ENCODE measurements around the gene TMEM150B. TPM values are rescaled to one million over a fixed set of nuclear protein-coding genes. Genes with fewer than 3 reads are reported as not detected.

The TMEM150B gene
- total RNA-seq, 1 experiment from 2014 or later: 1.6 TPM

- H3K9me3 ChIP-seq: no peaks in the 10 kb centered on the region
- H3K9me3 Mint-ChIP-seq (ENCODE audit: unreplicated experiment): no peaks in the 10 kb centered on the region
- CTCF ChIA-PET: no interaction called here
- no peaks in the 10 kb centered on the region for H3K36me3 ChIP-seq (ENCODE audit: control insufficient read depth, insufficient read depth, low read length)
- POLR2A ChIA-PET: no interaction called here
- peaks cover 14% of the 10 kb centered on the region for H3K4me1 Mint-ChIP-seq (ENCODE audit: low read depth, unreplicated experiment)
- BruUV-seq (replicated peaks): no TSS peak
- H3K27me3 Mint-ChIP-seq (ENCODE audit: insufficient read depth, unreplicated experiment): peaks cover 7% of the 10 kb centered on the region
- peaks cover 9% of the 10 kb centered on the region for H3K36me3 Mint-ChIP-seq (ENCODE audit: insufficient read depth, unreplicated experiment)
- H3K27ac Mint-ChIP-seq (ENCODE audit: unreplicated experiment): no peak overlapping the region
- TF ChIP-seq CTCF (IDR thresholded peaks at IDR 0.05; ENCODE audit: insufficient read depth in 1 of 2, low read depth in 1 of 2, low read length in 1 of 2, severe bottlenecking in 1 of 2, unreplicated experiment in 1 of 2): no peak
- H3K4me1 ChIP-seq: peaks cover 8% of the 10 kb centered on the region; the same call in 1 of the 2 replicates
- intact Hi-C loops (cut with micrococcal nuclease; ENCODE audit: unreplicated experiment): no loop called here
- no peak for DNase-seq
- no peak overlapping the region for H3K4me3 Mint-ChIP-seq (ENCODE audit: unreplicated experiment)
- H3K4me3 ChIP-seq (ENCODE audit: low read depth, low read length): no peak overlapping the region
- no peaks in the 10 kb centered on the region; the same call in 1 of the 2 replicates for H3K27me3 ChIP-seq (replicated peaks; ENCODE audit: control insufficient read depth, insufficient read depth, low read length)
Measured at GRCh38 chr19:55366790-55367189, 41.6 kb upstream of the TMEM150B start.

GRCh38 chr19:55365964-55366363, 40.8 kb upstream of the TMEM150B start:
- no TSS peak for BruUV-seq (replicated peaks)
- Mint-ChIP-seq H3K4me1 (ENCODE audit: low read depth, unreplicated experiment) (peaks cover 12% of the 10 kb centered on the region), H3K36me3 (ENCODE audit: insufficient read depth, unreplicated experiment) (peaks cover 7% of the 10 kb centered on the region), H3K27ac (ENCODE audit: unreplicated experiment) (no peak overlapping the region), H3K9me3 (ENCODE audit: unreplicated experiment) (no peaks in the 10 kb centered on the region), H3K4me3 (ENCODE audit: unreplicated experiment) (no peak overlapping the region), H3K27me3 (ENCODE audit: insufficient read depth, unreplicated experiment) (peaks cover 6% of the 10 kb centered on the region)
- Histone ChIP-seq H3K36me3 (ENCODE audit: control insufficient read depth, insufficient read depth, low read length) (no peaks in the 10 kb centered on the region), H3K9me3 (no peaks in the 10 kb centered on the region), H3K27me3 (replicated peaks; ENCODE audit: control insufficient read depth, insufficient read depth, low read length) (no peaks in the 10 kb centered on the region; the same call in 1 of the 2 replicates), H3K4me3 (ENCODE audit: low read depth, low read length) (no peak overlapping the region), H3K4me1 (peaks cover 8% of the 10 kb centered on the region; the same call in 1 of the 2 replicates)
- ChIA-PET CTCF (no interaction called here), POLR2A (no interaction called here)
- no peak for DNase-seq
- no peak for TF ChIP-seq CTCF (IDR thresholded peaks at IDR 0.05; ENCODE audit: insufficient read depth in 1 of 2, low read depth in 1 of 2, low read length in 1 of 2, severe bottlenecking in 1 of 2, unreplicated experiment in 1 of 2)
- intact Hi-C loops (cut with micrococcal nuclease; ENCODE audit: unreplicated experiment): no loop called here

GRCh38 chr19:55365245-55365644, 40.1 kb upstream of the TMEM150B start:
- H3K4me3 Mint-ChIP-seq (ENCODE audit: unreplicated experiment): no peak overlapping the region
- CTCF ChIA-PET: no interaction called here
- no TSS peak for BruUV-seq (replicated peaks)

More at GRCh38 chr19:55365245-55365644, 40.1 kb upstream of the TMEM150B start:
- Mint-ChIP-seq H3K27me3 (ENCODE audit: insufficient read depth, unreplicated experiment) (no peaks in the 10 kb centered on the region), H3K9me3 (ENCODE audit: unreplicated experiment) (no peaks in the 10 kb centered on the region), H3K36me3 (ENCODE audit: insufficient read depth, unreplicated experiment) (peaks cover 7% of the 10 kb centered on the region), H3K4me1 (ENCODE audit: low read depth, unreplicated experiment) (peaks cover 6% of the 10 kb centered on the region), H3K27ac (ENCODE audit: unreplicated experiment) (no peak overlapping the region)
- no peak for TF ChIP-seq CTCF (IDR thresholded peaks at IDR 0.05; ENCODE audit: insufficient read depth in 1 of 2, low read depth in 1 of 2, low read length in 1 of 2, severe bottlenecking in 1 of 2, unreplicated experiment in 1 of 2)
- POLR2A ChIA-PET: no interaction called here
- Histone ChIP-seq H3K9me3 (no peaks in the 10 kb centered on the region), H3K36me3 (ENCODE audit: control insufficient read depth, insufficient read depth, low read length) (no peaks in the 10 kb centered on the region), H3K4me1 (peaks cover 8% of the 10 kb centered on the region; the same call in 1 of the 2 replicates), H3K4me3 (ENCODE audit: low read depth, low read length) (no peak overlapping the region), H3K27me3 (replicated peaks; ENCODE audit: control insufficient read depth, insufficient read depth, low read length) (no peaks in the 10 kb centered on the region)
- no peak for DNase-seq
- intact Hi-C loops (cut with micrococcal nuclease; ENCODE audit: unreplicated experiment): no loop called here
